ENCODE data around the gene SPATA2L.
A peak's percentile ranks its signal among the peaks of the same experiment; 100 is the strongest.

DNA sequence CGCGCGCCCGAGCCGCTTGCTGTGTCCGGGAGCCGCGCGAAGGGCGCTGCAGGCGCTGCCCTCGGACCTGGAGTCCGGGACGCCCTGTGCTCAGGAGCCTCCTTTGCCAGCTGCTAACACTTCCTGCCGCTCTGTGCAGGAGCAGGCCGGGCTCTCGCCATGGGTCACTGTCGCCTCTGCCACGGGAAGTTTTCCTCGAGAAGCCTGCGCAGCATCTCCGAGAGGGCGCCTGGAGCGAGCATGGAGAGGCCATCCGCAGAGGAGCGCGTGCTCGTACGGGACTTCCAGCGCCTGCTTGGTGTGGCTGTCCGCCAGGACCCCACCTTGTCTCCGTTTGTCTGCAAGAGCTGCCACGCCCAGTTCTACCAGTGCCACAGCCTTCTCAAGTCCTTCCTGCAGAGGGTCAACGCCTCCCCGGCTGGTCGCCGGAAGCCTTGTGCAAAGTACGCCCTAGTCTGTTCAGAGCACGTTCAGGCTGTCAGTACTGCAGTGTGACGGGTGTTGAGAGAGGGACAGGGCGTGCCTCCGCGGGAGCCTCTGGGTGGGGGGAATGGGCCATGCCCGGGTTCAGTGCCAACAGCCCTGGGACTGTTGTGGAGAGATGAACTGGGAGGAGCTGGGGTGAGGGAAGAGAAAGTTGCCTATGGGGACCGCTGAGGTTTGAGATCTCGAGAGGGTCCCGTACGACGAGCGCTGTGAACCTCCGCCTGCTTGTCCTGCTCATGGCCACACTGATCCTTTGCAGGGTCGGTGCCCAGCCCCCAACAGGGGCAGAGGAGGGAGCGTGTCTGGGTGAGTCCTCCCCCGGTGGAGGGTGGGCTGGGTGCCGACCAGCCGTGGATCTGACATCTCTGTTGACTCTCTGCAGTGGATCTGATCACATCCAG lies 21.1 kb upstream of the SPATA2L start:
- TF ChIP-seq POLR2AphosphoS5 (IDR thresholded peaks at IDR 0.05) (peak in 2 of 3 donors; percentile 26 to 67), CTCF (IDR thresholded peaks at IDR 0.05) (no peak)
